ENCODE results near the gene EFTUD2. TPM values are rescaled to one million over a fixed set of nuclear protein-coding genes. Genes with fewer than 3 reads are reported as not detected.

The EFTUD2 gene
- total and polyA plus RNA-seq, 2 donors (not counting 1 experiment from before 2014, with no cell fraction given), result 43.2 to 133 TPM

DNA sequence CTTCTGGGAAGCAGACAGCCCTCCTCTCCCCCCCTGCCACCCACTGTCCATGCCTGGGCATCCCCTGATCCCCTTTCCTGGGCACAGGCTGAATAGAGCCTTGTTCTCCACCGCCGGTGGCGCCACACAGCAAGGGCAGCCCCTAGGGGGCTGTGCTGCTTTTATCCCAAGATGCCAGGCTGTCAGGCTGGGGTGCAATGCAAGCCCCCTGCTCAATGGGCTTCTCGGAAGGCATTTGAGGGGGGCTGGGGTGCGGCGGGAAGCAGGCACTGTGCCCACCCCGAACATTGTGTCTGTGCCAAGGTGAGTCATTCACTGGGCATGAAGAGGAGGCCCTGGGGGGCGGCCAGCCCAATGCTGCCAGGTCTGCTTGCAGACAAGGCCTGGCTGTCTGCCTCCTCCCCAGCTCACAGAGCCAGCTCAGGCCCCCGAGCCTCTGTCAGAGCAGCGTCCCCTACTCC is 17.6 kb upstream of the EFTUD2 start:
- Mint-ChIP-seq H3K27ac (no peak overlapping the region), H3K27me3 (peaks cover 29% of the 10 kb centered on the region), H3K9me3 (ENCODE audit: insufficient read depth) (no peaks in the 10 kb centered on the region), H3K4me1 (peaks cover 19% of the 10 kb centered on the region), H3K4me3 (no peak overlapping the region)
- DNase-seq, result no peak
- ChIA-PET POLR2A (no interaction called here), CTCF (interaction anchor here (0.7 to 1.8 kb wide), 3 partner anchors 114 to 281 kb away, joined by 3 to 7 read pairs (median 4); no protein-coding TSS in a partner anchor)
- 92% methylated on average over 8 of the region's 10 CpGs for WGBS (ENCODE audit: insufficient coverage)
- H3K4me1 ChIP-seq (ENCODE audit: control insufficient read depth in 2 of 2, insufficient read depth in 2 of 2, low read length in 2 of 2), result peaks cover 10 to 13% of the 10 kb centered on the region in 2 donors
- no peak overlapping the region for H3K4me2 ChIP-seq (replicated peaks; ENCODE audit: low read depth, low read length, poor library complexity, severe bottlenecking)
- no peak overlapping the region for H3K27ac ChIP-seq (ENCODE audit: low read length in 2 of 2)
- H3K9me3 ChIP-seq (ENCODE audit: control extremely low read depth in 1 of 3, control insufficient read depth in 2 of 3, insufficient read depth in 1 of 3, low read length in 2 of 3), result peaks cover 0 to 1% (median 0%) of the 10 kb centered on the region in 3 donors
- no peaks in the 10 kb centered on the region for H3K36me3 ChIP-seq (replicated peaks in 1 of 2; ENCODE audit: control extremely low read depth in 1 of 2, control insufficient read depth in 1 of 2, extremely low read depth in 1 of 2, insufficient read depth in 2 of 2, low read length in 1 of 2)
- no peak overlapping the region for H2AFZ ChIP-seq (ENCODE audit: insufficient read depth, low read depth, low read length, poor library complexity, severe bottlenecking)
- H4K20me1 ChIP-seq (ENCODE audit: control insufficient read depth, insufficient read depth, low read length, poor library complexity, severe bottlenecking), result no peaks in the 10 kb centered on the region
- TF ChIP-seq EZH2 (IDR thresholded peaks at IDR 0.05; ENCODE audit: borderline replicate concordance, insufficient read depth, low read depth, low read length, poor library complexity, severe bottlenecking), result no peak
- TF ChIP-seq, protein P1, sequence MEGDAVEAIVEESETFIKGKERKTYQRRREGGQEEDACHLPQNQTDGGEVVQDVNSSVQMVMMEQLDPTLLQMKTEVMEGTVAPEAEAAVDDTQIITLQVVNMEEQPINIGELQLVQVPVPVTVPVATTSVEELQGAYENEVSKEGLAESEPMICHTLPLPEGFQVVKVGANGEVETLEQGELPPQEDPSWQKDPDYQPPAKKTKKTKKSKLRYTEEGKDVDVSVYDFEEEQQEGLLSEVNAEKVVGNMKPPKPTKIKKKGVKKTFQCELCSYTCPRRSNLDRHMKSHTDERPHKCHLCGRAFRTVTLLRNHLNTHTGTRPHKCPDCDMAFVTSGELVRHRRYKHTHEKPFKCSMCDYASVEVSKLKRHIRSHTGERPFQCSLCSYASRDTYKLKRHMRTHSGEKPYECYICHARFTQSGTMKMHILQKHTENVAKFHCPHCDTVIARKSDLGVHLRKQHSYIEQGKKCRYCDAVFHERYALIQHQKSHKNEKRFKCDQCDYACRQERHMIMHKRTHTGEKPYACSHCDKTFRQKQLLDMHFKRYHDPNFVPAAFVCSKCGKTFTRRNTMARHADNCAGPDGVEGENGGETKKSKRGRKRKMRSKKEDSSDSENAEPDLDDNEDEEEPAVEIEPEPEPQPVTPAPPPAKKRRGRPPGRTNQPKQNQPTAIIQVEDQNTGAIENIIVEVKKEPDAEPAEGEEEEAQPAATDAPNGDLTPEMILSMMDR (IDR thresholded peaks at IDR 0.05), result no peak
- peaks cover 0 to 36% (median 6%) of the 10 kb centered on the region in 4 experiments for H3K27me3 ChIP-seq (replicated peaks in 1 of 4; ENCODE audit: control extremely low read depth in 1 of 4, control insufficient read depth in 3 of 4, insufficient read depth in 4 of 4, low read length in 3 of 4)
- no peak overlapping the region for H3K9ac ChIP-seq (ENCODE audit: low read length)
- no peaks in the 10 kb centered on the region for H3K79me2 ChIP-seq (ENCODE audit: control insufficient read depth, insufficient read depth, low read length)
- no peak overlapping the region for H3K4me3 ChIP-seq (ENCODE audit: control extremely low read depth in 1 of 5, extremely low read depth in 1 of 5, insufficient read depth in 1 of 5, low read depth in 2 of 5, low read length in 4 of 5)
- ATAC-seq (ENCODE audit: low read depth), result no peak
- intact Hi-C loops (cut with micrococcal nuclease), result no loop called here

DNA sequence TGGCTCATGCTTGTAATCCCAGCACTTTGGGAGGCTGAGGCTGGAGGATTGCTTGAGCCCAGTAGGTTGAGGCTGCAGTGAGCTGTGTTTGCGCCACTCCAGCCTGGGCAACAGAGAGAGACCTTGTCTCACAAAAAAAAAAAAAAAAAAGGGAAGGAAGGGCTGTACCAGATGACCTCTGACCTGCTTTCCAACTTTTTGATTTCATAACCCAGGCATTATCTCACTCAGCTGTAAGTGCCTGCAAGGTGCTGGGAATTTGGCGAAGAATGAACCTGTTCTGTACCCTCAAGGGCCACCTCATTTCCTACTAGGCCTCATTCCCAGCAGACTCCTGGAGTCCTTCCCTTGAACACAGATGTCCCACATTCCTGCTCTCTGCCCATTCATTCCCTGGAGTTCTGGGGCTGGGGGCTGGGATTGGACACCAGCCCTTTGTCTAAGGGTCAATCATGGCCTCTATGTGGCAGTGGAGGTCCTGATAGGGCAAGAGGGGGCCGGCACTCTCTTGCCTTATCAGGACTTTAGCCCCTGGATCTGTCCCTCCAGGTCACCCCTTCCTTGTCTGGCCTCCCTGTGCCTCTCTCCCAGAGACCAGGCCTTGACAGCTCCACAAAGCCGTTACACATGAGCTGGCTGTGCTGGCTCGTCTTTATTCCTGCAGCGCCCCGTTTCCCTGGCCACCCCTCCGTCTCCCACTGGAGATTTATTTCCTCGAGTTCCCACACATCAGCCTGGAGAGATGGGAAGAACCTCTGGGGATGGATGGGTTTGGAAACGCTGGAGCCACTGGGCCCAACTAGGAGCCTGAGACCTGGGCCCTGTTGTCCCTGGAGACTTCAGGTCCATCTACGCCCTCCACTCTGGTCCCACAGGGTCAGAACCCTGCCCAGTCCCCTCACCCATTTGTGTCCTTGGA is 16.9 kb upstream of the EFTUD2 start:
- no peak overlapping the region for H3K27ac ChIP-seq (ENCODE audit: low read length in 2 of 2)
- no peak overlapping the region for H3K4me2 ChIP-seq (replicated peaks; ENCODE audit: low read depth, low read length, poor library complexity, severe bottlenecking)
- H3K79me2 ChIP-seq (ENCODE audit: control insufficient read depth, insufficient read depth, low read length), result no peaks in the 10 kb centered on the region
- peaks cover 30% of the 10 kb centered on the region for H3K27me3 Mint-ChIP-seq
- ChIA-PET POLR2A (no interaction called here), CTCF (interaction anchor here (0.7 kb wide), 1 partner anchor 115 kb away, joined by 3 read pairs; no protein-coding TSS in a partner anchor)
- H3K4me1 ChIP-seq (ENCODE audit: control insufficient read depth in 2 of 2, insufficient read depth in 2 of 2, low read length in 2 of 2), result peaks cover 17 to 18% of the 10 kb centered on the region in 2 donors
- peaks cover 0 to 7% (median 0%) of the 10 kb centered on the region in 3 donors for H3K9me3 ChIP-seq (ENCODE audit: control extremely low read depth in 1 of 3, control insufficient read depth in 2 of 3, insufficient read depth in 1 of 3, low read length in 2 of 3)
- no peak overlapping the region for H3K4me3 ChIP-seq (ENCODE audit: control extremely low read depth in 1 of 5, extremely low read depth in 1 of 5, insufficient read depth in 1 of 5, low read depth in 2 of 5, low read length in 4 of 5)
- TF ChIP-seq, protein P1 (IDR thresholded peaks at IDR 0.05), result no peak
- no peak for TF ChIP-seq EZH2 (IDR thresholded peaks at IDR 0.05; ENCODE audit: borderline replicate concordance, insufficient read depth, low read depth, low read length, poor library complexity, severe bottlenecking)
- no peaks in the 10 kb centered on the region for H4K20me1 ChIP-seq (ENCODE audit: control insufficient read depth, insufficient read depth, low read length, poor library complexity, severe bottlenecking)
- H2AFZ ChIP-seq (ENCODE audit: insufficient read depth, low read depth, low read length, poor library complexity, severe bottlenecking), result no peak overlapping the region
- H3K27ac Mint-ChIP-seq, result no peak overlapping the region
- H3K27me3 ChIP-seq (replicated peaks in 1 of 4; ENCODE audit: control extremely low read depth in 1 of 4, control insufficient read depth in 3 of 4, insufficient read depth in 4 of 4, low read length in 3 of 4), result peaks cover 0 to 38% (median 9%) of the 10 kb centered on the region in 4 experiments
- DNase-seq, result no peak
- 97% methylated on average over 5 of the region's 11 CpGs for WGBS (ENCODE audit: insufficient coverage)
- H3K9me3 Mint-ChIP-seq (ENCODE audit: insufficient read depth), result no peaks in the 10 kb centered on the region
- intact Hi-C loops (cut with micrococcal nuclease), result no loop called here
- H3K4me3 Mint-ChIP-seq, result no peak overlapping the region
- no peak overlapping the region for H3K9ac ChIP-seq (ENCODE audit: low read length)
- H3K4me1 Mint-ChIP-seq, result peaks cover 22% of the 10 kb centered on the region
- no peak for ATAC-seq (ENCODE audit: low read depth)
- H3K36me3 ChIP-seq (replicated peaks in 1 of 2; ENCODE audit: control extremely low read depth in 1 of 2, control insufficient read depth in 1 of 2, extremely low read depth in 1 of 2, insufficient read depth in 2 of 2, low read length in 1 of 2), result no peaks in the 10 kb centered on the region

Measured in B cell (primary cell).